HEK293T (cell line): ENCODE results near the gene ZNF618.
"Not testable (repeated sequence)": the region's sequence is repeated elsewhere in the genome, so short reads cannot be mapped to it uniquely, and the experiment has no call there.

Experiments
- CTCF ChIA-PET: fragments of 350-600 bp; formaldehyde crosslinking; extraction: SDS; loops from one replicate; lab custom pipeline; 2021; ENCODE audit warnings: antibody characterized with exemption, inconsistent platforms; lab: Yijun Ruan, JAX
- POLR2A ChIA-PET: fragments of 350-600 bp; formaldehyde crosslinking; extraction: SDS; loops from one replicate; lab custom pipeline; 2020; ENCODE audit warnings: antibody characterized with exemption, inconsistent platforms; lab: Yijun Ruan, JAX
- DNase-seq: peaks from one replicate; pipeline ENCODE4 v3.0.0; 2012; ENCODE audit warnings: mixed read lengths; ENCODE audit errors: extremely low spot score
- ARNT ChIP-seq: fragments of 450-650 bp; IDR thresholded peaks from 2 replicates; pipeline ENCODE4 v1.6.1; 2017; ENCODE audit warnings: mild to moderate bottlenecking
- BHLHE40 ChIP-seq: fragments of 450-650 bp; IDR thresholded peaks from 2 replicates; pipeline ENCODE4 v1.6.1; 2016; ENCODE audit warnings: mild to moderate bottlenecking, moderate library complexity, borderline replicate concordance
- CTBP1 ChIP-seq: fragments of 450-650 bp; IDR thresholded peaks from 2 replicates; pipeline ENCODE4 v1.6.1; 2016; ENCODE audit warnings: borderline replicate concordance
- ELF4 ChIP-seq: fragments of 450-650 bp; IDR thresholded peaks from 2 replicates; pipeline ENCODE4 v1.6.1; 2017; ENCODE audit warnings: antibody characterized with exemption
- FOXA1 ChIP-seq: fragments of 450-650 bp; IDR thresholded peaks from 2 replicates; pipeline ENCODE4 v1.6.1; 2016; ENCODE audit warnings: mild to moderate bottlenecking
- FOXK2 ChIP-seq: fragments of 450-650 bp; IDR thresholded peaks from 2 replicates; pipeline ENCODE4 v1.6.1; 2016; ENCODE audit warnings: mild to moderate bottlenecking
- FOXM1 ChIP-seq: fragments of 450-650 bp; IDR thresholded peaks from 2 replicates; pipeline ENCODE4 v1.6.1; 2017; ENCODE audit warnings: mild to moderate bottlenecking, borderline replicate concordance
- HDGF ChIP-seq: fragments of 450-650 bp; IDR thresholded peaks from 2 replicates; pipeline ENCODE4 v1.6.1; 2017; ENCODE audit warnings: antibody characterized with exemption, borderline replicate concordance
- L3MBTL2 ChIP-seq: fragments of 450-650 bp; conservative IDR thresholded peaks from 2 replicates; pipeline ENCODE4 v1.6.1; 2016; ENCODE audit warnings: mild to moderate bottlenecking
- LEF1 ChIP-seq: fragments of 450-650 bp; IDR thresholded peaks from 2 replicates; pipeline ENCODE4 v1.6.1; 2017; ENCODE audit warnings: mild to moderate bottlenecking, borderline replicate concordance
- NFRKB ChIP-seq: fragments of 450-650 bp; IDR thresholded peaks from 2 replicates; pipeline ENCODE4 v1.6.1; 2016; ENCODE audit warnings: mild to moderate bottlenecking, moderate library complexity
- PKNOX1 ChIP-seq: fragments of 450-650 bp; IDR thresholded peaks from 2 replicates; pipeline ENCODE4 v1.6.1; 2016
- SP1 ChIP-seq: fragments of 450-650 bp; IDR thresholded peaks from 2 replicates; pipeline ENCODE4 v1.6.1; 2017
- SUZ12 ChIP-seq: fragments of 450-650 bp; IDR thresholded peaks from 2 replicates; pipeline ENCODE4 v1.6.1; 2016; ENCODE audit warnings: mild to moderate bottlenecking
- TARDBP ChIP-seq: fragments of 450-650 bp; IDR thresholded peaks from 2 replicates; pipeline ENCODE4 v1.6.1; 2016
- ZNF384 ChIP-seq: fragments of 450-650 bp; IDR thresholded peaks from 2 replicates; pipeline ENCODE4 v1.6.1; 2016

The ZNF618 gene

GRCh38 chr9:113992276-113992951 is 116.3 kb downstream of the ZNF618 start:
- no peak for DNase-seq
- ChIA-PET CTCF (no interaction called here), POLR2A (no interaction called here)
- TF ChIP-seq SP1 (no peak), SUZ12 (no peak), ELF4 (no peak), FOXM1 (no peak), BHLHE40 (no peak), ARNT (no peak), FOXK2 (no peak), TARDBP (no peak), NFRKB (no peak)

- ChIA-PET CTCF (no interaction called here), POLR2A (no interaction called here)
- DNase-seq: no peak
- TF ChIP-seq L3MBTL2 (no peak), HDGF (no peak), ELF4 (no peak), LEF1 (no peak), PKNOX1 (no peak), BHLHE40 (no peak), FOXA1 (no peak), FOXM1 (no peak), SUZ12 (no peak), CTBP1 (no peak), TARDBP (no peak), ARNT (no peak), FOXK2 (no peak), NFRKB (no peak), SP1 (no peak), ZNF384 (no peak)
These were observed 116.9 kb downstream of the ZNF618 start for GRCh38 chr9:113992994-113993393.

GRCh38 chr9:113993838-113994540 is 117.9 kb downstream of the ZNF618 start:
- CTCF ChIA-PET: no interaction called here
- POLR2A ChIA-PET: no interaction called here
- no peak for DNase-seq
- TF ChIP-seq ELF4 (no peak), FOXM1 (no peak), CTBP1 (no peak), FOXA1 (no peak), FOXK2 (no peak), LEF1 (no peak)

GRCh38 chr9:113995401-113995800 is 119.3 kb downstream of the ZNF618 start:
- ChIA-PET POLR2A (no interaction called here), CTCF (interaction anchor here (0.6 kb wide), 1 partner anchor 32 kb away, joined by 3 read pairs; no protein-coding TSS in a partner anchor)
- DNase-seq: no peak
- TF ChIP-seq BHLHE40: no peak
- no peak for TF ChIP-seq ELF4
- no peak for TF ChIP-seq TARDBP
- TF ChIP-seq FOXA1: no peak
- no peak for TF ChIP-seq SP1
- no peak for TF ChIP-seq FOXK2
- no peak for TF ChIP-seq LEF1
- TF ChIP-seq L3MBTL2: no peak
- TF ChIP-seq CTBP1: no peak
- TF ChIP-seq NFRKB: no peak
- TF ChIP-seq ZNF384: no peak

GRCh38 chr9:113995963-113996362 is 119.9 kb downstream of the ZNF618 start:
- POLR2A ChIA-PET: no interaction called here
- CTCF ChIA-PET: no interaction called here
- no peak for TF ChIP-seq L3MBTL2
- TF ChIP-seq TARDBP: no peak
- TF ChIP-seq SP1: no peak
- no peak for TF ChIP-seq ARNT
- no peak for TF ChIP-seq BHLHE40
- TF ChIP-seq HDGF: no peak
- TF ChIP-seq SUZ12: no peak
- TF ChIP-seq LEF1: no peak
- TF ChIP-seq ZNF384: no peak
- TF ChIP-seq FOXA1: no peak
- no peak for DNase-seq

- CTCF ChIA-PET: interaction anchor here (1.2 kb wide), 1 partner anchor 12 kb away, joined by 3 read pairs; no protein-coding TSS in a partner anchor
- DNase-seq: no peak
- POLR2A ChIA-PET: no interaction called here
- TF ChIP-seq TARDBP (no peak), FOXK2 (no peak), NFRKB (no peak), ZNF384 (no peak), BHLHE40 (no peak), HDGF (no peak), ELF4 (no peak), SUZ12 (no peak), FOXM1 (no peak), LEF1 (no peak), SP1 (no peak), CTBP1 (no peak), L3MBTL2 (no peak)
These were observed 120.5 kb downstream of the ZNF618 start for GRCh38 chr9:113996531-113997001.

- CTCF ChIA-PET: interaction anchor here (1.2 kb wide), 1 partner anchor 12 kb away, joined by 3 read pairs; no protein-coding TSS in a partner anchor
- POLR2A ChIA-PET, DNase-seq: not testable (repeated sequence)
These were observed 121.0 kb downstream of the ZNF618 start for GRCh38 chr9:113997064-113997463.
